AG20443 (cell line): ENCODE measurements around the gene C16orf74.
A peak's percentile ranks its signal among the peaks of the same experiment; 100 is the strongest.

Experiments
- DNase-seq: peaks from one replicate; pipeline ENCODE4 v3.0.0; 2012; ENCODE audit warnings: low spot score, mixed read lengths

C16orf74 gene

DNA sequence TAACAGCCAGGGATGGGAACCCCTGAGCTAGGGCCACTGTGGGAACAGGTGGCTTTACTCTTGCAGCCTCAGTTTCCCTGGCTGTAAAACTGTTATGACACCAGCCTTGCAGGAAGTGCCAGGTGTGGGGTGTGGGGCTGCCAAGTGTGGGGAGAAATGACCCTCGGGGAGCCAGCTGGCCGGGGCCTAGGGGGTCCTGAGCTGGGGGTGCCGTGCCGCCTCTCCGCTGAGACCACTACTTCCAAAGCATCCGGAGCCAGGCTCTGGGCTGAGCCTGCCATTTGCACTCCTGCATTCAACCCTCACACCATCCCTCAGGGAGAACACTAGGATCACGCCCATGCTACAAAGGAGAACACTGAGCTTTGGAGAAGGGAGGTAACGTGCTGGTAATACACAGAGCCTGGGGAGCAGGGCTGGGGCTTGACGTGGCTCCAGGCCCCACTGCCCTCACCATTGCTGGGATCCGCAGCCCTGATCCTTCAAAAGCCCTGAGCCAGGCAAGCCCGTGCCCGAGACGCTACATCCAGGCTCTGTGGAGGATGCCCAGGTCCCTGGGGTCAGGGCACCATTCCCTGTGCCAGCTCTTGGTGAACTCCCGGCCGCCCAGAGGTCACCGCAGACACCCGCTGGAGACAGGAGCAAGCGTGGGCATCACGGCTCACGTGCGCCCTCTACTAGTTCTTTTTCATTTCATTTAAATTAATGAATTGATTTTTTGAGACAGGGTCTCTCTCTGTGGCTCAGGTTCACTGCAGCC is 33.3 kb downstream of the C16orf74 start:
- peak; percentile 87 for DNase-seq

DNA sequence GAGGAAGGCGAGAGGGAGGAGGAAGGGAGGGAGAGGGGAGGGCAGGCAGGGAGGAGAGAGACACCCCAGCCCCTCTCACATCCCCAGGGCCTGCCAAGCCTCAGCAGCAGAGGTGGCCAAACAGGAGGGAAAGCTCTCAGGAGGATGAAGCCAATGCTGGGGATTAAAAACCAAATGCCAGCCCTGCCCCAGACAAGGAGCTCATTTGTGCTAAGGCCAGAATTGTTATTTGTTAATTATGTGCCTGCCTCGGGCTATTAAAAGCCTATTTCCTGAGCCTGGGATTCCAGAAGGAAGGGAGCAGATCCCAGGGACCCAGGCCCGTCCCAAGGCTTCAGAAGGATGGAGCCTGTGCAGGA is 34.2 kb downstream of the C16orf74 start:
- DNase-seq: no peak

GRCh38 chr16:85716022-85716679 is 34.7 kb downstream of the C16orf74 start:
- no peak for DNase-seq

DNA sequence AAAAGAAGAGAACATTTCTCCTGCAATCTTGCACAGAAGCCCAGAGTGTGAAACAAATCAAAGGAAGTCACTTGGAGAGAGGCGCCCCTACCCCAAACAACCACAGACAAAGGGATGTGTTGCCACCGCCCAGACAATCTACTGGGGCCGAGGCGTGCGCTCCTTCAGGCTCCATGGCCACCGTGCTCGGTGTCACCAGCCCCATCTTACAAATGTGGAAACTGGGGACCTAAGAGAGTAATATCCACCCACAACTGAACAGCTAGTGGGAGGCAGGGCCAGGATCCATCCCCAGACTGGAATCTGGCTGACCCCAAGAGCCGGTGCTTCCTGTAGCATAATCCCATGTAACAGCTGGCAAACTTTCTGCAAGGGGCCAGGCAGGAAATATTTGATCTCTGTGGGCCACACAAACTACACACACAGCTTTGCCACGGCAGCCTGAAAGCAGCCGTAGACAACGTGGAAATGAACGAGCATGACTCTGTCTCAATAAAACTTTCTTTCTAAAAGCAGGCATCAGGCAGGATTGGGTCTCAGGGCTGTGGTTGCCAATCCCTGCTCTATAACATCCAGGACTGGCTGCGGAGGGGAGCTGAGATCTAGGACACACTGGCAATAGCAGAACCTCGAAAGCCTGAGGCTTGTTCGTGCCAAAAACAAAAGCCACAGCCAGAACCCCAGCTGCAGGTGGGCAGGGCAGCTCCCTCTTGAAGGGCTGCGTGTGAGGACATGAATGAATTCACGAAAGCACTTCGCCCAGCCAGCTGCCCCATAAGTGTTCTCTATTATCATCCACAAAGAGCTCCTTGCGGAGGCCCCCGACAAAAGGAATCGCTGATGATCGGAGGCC is 35.5 kb downstream of the C16orf74 start:
- no peak for DNase-seq

DNA sequence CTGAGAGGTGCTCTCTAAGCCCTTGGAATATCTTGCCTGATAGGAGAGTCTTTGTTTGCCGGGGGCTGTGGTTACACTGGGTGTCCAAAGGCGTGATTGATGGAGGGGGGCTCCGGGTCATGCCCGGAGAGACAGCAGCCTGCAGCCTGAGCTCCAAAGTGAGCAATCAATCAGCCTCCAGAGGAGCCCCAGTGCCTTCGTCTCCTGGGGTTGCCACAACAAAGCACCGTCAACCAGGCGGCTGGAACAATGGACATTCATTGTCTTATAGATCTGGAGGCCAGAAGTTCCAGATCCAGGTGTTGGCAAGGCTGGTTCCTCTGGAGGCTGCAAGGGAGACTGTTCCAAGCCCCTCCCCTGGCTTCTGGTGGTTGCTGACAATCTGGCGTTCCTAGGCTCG is 38.1 kb downstream of the C16orf74 start:
- DNase-seq: no peak

- DNase-seq: no peak
These were observed 38.8 kb downstream of the C16orf74 start for GRCh38 chr16:85711982-85712587.

DNA sequence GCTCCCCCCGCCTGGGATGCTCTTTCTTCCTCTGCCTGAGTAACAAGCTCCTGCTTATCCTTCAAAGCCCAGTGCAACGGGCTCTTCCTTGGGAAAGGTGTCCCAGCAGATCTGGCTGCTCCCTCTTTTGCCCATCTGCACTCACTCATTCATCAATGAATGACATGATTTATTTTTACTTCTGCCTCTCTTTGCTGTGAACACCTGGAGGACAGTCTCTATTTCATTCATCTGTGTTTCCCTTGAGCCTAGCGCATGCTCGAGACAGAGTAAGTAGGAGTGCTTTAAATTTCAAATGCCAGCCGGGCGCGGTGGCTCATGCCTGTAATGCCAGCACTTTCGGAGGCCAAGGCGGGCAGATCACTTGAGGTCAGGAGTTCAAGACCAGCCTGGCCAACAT is 40.2 kb downstream of the C16orf74 start:
- no peak for DNase-seq

DNA sequence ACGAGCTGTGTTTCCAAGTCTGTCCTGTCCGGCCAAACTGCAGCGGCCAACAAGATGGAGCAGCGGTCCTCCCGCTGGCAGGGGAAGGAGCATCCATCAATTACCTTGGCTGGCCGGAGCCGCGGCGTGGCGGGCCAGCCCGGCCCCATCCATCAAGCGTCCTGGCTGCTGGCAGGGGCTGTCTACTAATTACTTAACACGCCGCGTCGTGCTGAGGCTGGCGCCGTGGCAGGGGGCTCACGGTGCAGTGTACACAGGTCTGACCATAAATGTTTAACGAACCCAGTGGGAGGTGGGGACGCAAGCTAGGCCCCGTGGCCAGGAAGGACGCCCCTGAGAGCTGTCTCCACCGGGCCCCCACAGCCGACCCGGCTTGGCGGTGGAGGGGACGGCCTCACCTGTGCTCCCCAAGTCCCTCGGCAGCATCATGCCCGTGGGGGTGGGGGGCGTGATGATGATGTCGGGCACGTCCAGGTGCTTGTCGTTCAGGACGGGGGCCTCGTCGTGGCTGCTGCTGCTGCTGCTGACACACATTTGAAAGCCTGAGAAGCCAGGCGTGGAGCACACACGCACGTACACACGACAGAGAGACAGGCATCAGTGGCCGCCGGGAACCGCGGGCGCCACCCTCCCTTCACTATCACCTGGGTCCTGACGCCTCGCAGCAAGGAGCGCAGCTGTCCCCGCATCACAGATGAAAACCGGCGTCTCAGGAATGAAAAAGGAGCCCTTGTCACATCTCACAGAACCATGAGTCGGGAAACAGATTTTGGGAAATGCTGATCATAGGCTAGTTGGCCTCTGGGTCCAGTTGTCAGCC is 40.9 kb downstream of the C16orf74 start:
- no peak for DNase-seq

DNA sequence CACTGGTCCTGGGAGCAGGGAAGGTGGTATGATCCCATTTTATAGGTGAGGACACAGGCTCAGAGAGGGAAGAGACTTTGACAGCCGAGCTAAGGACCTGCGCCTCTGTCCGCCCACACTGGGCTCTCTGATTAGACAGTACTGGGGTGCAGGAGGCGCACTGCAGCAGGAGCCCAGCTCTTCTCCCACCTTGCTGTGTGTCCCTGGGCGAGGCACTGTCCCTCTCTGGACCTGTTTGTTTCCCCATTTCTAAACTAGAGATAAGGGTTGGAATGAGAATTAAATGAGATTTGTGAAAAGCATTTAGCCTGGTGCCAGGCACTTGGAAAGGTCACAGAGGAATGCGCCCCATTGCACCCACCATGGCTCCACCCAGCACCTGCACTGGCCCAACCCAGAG is 42.6 kb downstream of the C16orf74 start:
- DNase-seq: no peak

DNA sequence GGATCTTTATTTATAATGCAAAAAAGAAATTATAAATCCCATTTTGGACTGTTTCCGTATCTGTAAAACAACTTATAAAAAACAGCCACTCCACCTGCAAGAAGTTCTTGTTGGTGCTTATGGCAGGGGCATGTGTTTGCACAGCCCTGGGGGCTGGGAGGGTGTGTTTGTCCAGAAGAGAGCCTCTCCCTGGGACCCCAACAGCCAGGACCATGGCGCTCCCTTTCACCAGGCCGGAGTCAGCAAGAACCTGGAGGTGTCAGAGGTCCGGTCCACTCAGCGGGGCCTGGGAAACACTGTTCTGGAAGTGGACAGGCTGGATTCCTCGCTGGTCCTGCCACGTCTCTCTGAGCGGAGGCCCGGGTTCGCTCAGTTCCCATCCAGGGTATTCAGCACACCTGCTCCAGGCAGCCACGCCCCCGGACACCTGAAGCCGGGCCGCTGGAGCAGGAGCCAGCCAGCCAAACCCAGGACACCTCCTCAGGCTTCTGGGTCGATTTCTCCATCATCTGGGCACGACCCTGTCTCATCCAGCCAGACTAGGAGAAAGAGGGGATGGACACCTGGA is 43.3 kb downstream of the C16orf74 start:
- no peak for DNase-seq

DNA sequence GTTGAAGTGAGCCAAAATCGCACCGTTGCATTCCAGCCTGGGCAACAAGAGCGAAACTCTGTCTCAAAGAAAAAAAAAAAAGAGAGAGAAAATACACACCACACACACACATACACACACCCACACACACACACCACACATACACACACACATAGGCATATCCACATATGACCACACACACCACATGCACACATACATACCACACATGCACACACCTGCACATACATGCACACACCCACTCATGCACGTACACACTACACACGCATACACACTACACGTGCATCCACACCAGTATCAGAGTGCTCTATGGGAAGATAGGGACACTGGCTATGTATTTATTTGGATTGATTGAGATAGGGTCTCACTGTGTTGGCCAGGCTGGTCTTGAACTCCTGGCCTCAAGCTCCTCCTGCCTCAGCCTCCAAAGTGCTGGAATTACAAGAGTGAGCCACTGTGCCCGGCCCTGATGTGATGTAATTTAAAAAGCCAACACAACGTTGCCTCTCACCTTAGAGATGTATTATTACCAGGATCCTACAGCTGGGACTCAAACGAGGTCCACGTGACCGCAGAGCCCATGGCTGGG is 44.4 kb downstream of the C16orf74 start:
- DNase-seq: no peak

DNA sequence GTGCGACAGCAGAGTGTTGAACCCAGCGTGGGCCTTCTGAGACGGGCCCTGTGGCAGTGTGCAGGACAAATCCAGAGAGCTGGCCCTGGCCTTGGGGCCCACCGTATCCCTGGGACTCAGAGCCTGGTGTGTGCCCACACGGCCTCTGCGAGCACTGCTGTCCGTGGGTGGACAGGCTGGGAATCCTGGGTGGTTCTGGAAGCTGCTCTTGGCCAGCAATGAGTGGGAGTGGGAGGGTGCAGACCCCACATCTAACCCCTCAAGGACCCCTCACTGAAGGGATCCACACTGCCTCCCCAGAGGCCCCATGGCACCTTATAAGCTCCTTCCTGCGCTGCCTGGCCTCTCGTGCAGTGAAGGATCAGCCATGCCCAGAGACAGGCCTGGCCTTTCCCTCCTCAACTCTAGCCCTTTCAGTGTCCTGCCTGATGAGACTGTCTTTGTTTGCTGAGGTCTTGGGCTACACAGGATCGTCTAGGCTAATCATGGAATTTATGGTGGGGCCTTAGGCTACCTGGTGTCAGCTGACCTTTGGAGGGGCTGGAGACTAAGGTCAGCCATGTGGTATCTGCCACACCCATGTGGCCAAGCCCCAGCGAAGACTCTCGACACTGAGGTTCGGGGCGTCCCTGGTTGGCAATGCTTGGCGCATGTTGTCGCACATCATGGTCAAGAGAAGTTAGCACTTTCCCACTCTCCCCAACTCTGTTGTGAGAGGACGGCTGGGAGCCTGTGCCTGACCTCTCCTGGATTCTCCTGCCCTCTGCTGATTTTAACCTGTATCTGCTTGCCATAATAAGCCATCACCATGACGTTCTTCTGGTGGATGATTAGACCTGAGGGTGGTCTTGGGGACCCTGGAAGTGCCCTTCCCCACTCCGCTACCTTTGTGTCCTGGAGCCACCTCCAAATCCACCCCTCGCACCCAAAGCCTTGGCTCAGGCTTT is 45.7 kb downstream of the C16orf74 start:
- DNase-seq: no peak

- no peak for DNase-seq
These were observed 46.9 kb downstream of the C16orf74 start for GRCh38 chr16:85704011-85704410.

GRCh38 chr16:85699628-85700027 is 51.3 kb downstream of the C16orf74 start:
- peak; percentile 78 for DNase-seq

GRCh38 chr16:85698935-85699558 is 51.8 kb downstream of the C16orf74 start:
- DNase-seq: no peak

DNA sequence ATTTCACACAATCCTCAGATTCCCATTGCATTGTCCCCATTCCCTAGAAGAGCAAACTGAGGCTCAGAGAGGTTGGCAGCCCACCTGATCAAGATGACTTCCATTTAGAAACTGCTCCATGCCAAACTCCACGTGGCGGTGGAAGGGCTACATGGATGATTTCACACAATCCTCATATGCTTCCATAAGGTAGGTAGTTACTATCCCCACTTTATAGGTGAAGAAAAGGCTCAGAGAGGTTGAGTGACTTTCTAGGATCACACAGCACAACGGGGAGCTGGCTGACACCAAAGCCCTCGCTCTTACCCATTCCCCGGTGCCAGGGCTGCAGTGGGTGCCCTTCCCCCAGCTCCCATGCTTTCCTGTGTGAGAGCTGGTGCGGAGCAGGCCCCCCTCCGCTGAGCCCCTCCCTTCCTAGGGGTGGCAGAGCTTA is 52.4 kb downstream of the C16orf74 start:
- no peak for DNase-seq

- no peak for DNase-seq
These were observed 53.5 kb downstream of the C16orf74 start for GRCh38 chr16:85697431-85697830.

DNA sequence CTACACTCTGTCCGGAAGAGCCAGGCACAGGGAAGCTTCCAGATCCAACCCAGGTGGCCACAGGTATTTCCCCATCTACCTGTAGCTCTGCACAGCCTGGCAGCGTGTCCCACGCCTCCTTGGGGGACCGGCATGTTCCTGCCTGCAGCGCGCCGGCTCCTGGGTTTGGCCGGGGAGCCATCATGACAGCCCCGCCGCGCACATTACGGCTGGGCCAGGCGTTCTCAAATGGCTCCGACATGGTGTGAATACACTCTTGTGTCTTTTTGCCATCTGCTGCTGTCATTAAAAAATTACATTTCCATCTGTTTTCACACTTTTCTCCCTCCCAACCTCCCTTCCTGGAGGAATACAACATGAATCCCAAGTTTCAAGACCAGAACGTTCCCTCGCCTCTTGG is 54.1 kb downstream of the C16orf74 start:
- DNase-seq: no peak
